CD4-positive, alpha-beta T cell treated with Interleukin-17A for 4 hours (primary cell): ENCODE measurements around the gene KAT14.
"Not testable (repeated sequence)": the region's sequence is repeated elsewhere in the genome, so short reads cannot be mapped to it uniquely, and the experiment has no call there.

Experiments
- DNase-seq: peaks from one replicate; pipeline ENCODE4 v3.0.0-alpha.2; 2020; ENCODE audit warnings: mixed read lengths

Gene KAT14

GRCh38 chr20:18156045-18156444, 18.4 kb downstream of the KAT14 start:
- DNase-seq = no peak

DNA sequence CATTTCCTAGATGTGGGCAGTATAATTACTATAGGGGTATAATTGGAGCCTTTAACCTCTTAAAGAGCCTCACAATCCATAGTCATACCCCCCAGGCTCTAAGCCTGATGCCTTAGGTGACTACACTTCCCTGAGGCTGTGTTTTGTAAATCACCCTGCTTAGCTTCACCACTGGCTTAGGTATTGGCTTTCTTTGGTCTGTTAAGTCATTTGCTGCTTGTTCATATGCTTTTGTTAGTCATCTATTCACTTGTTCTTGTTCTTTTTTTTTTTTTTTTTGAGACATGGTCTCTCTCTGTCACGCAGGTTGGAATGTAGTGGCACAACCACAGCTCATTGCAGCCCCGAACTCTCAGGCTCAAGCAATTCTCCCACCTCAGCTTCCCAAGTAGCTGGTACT, 26.7 kb downstream of the KAT14 start:
- DNase-seq = no peak

DNA sequence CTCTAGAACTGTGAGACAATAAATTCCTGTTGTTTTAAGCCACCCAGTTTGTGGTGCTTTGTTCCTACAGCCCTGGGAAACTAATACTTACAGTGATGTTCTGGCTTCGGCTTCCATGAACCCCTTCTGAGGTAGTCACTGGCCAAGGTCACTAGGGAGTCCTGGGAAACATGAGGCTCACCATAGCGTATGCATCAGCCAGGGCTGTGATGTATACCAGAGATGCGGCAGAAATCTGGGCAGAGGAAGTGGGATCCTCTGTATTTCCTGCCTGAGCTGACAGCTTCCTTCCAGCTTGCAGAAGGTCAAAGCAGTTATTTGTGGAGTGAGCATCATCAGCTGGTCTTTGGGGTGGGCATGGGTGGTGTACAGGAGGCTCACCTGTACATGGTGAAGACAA, 27.9 kb downstream of the KAT14 start:
- DNase-seq = no peak

DNA sequence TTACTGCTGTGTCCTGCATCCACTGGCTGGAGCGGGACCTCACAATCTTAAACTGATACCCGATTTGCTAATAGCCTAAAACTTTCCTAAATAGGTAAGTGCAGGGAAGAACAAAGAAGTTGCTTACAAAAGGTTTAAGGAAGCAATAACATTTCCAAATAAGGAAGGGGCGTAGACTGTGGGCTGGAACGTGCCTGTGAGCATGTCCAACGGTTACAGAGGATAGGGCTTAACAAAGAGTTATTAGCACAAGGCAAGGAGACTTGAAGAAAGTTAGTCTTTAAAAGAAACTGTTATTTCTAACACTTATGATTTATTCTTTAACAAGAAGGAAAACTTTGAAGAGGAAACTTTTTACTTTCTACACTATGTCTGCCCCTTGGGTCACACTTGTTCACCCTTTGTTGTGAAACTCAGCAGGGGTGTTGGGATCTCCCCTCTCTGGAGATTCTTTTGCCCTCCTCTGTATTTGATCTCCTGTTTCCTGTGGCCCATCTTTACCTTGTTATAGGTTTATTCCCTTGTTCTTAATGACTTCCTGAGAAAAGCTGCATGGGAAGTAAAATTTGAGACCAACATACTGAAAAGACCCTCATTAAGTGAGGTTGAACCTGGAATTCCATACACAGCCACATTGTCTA, 28.7 kb downstream of the KAT14 start:
- DNase-seq = no peak

DNA sequence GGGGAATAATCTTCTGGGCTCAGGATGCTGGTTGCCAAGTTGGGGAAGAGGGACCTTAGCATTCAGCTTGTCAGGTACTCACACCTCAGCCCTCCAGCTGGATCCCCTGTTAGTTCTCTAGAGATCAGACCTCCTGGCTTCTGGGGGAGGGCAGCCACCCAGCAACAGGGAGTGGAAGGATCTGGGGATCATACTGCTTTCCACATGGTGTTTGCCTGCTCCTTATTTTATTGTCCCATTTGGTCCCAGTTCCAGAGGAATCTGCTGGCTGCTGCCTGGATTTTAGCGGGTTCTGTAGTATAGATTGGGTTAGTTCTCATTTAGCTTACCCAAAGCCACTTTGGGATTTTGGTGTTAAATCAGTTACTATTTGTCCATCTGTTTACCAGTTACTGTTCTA, 29.3 kb downstream of the KAT14 start:
- DNase-seq = no peak

DNA sequence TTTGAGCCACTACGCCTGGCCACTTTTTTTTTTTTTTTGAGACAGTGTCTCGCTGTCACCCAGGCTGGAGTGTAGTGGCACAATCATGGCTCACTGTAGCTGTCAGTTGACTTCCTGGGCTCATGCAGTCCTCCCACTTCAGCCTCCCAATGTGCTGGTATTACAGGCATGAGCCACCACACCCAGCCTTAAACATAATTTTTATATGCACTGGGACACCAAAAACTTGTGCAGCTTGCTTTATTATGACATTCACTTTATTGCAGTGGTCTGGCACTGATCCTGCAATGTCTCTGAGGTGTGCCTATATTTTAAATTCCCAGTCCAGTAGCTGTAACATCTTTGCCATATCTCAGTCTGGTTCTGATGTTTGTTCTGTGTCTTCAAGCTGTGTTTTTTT, 34.7 kb downstream of the KAT14 start:
- DNase-seq = no peak

DNA sequence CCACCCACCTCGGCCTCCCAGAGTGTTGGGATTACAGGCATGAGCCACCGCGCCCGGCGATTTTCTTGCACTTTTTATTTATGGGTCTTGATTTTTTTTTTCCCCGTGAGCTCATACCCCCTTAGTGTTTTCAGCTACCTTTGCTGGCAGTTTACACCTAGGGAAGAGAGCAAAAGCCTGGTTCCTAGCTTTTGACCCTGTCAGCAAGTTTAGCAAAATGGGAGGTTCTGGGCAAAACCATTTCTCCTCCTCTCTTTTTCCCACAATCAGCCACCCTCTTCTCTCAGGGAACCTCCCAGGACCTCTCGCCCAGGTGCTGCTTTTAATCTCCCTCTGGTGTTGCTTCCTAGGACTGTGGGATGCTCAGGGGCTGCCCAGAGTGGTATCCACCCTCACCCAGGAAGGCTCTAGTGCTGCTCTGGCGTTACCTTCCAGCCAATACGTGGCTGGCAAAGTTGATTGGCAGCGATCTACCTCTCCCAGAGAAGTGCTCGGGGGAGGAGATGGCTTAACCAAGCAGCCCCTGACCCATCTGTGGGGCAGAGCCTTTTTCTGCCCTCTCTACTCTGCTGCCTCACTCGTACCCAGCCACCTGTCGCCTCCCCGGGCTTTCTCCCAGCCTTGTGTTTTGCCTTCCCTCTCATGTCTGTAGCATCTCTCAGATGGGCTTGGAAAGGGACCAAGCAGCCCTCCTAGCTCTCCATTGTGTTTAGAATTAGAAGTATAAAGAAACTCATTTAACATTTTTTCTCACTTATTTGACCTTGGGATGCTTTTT, 37.4 kb downstream of the KAT14 start:
- DNase-seq = no peak

DNA sequence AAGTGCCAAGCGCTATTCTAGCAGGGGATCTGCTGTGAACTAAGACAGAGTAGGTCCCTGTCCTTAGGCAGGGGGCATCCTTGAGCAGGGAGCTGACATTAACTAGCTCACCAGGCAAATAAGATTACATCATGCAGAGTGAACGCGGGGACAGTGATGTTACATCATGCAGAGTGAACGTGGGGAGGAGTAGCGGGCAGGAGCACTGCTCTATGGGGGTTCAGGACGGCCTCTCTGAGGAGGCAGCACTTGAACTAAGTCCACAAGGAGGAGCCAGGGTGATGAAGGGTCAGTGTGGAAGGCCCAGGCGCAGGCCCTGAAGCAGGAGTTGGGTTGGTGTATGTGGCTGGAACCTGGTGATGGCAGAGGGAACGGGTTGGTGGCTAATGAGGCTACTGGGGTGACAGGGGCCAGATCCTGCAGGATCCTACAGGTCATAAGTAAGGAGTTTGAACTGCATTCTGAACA, 38.7 kb downstream of the KAT14 start:
- no peak for DNase-seq

DNA sequence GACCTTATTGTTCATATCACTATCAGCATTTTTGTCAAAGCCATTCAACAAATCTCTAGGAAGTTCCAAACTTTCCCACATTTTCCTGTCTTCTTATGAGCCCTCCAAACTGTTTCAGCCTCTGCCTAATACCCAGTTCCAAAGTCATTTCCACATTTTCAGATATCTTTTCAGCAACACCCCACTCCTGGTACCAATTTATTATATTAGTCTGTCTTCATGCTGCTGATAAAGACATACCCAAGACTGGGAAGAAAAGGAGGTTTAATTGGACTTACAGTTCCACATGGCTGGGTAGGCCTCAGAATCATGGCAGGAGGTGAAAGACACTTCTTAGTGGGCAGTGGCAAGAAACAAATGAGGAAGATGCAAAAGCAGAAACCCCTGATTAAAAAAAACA, 42.7 kb downstream of the KAT14 start:
- DNase-seq = not testable (repeated sequence)

DNA sequence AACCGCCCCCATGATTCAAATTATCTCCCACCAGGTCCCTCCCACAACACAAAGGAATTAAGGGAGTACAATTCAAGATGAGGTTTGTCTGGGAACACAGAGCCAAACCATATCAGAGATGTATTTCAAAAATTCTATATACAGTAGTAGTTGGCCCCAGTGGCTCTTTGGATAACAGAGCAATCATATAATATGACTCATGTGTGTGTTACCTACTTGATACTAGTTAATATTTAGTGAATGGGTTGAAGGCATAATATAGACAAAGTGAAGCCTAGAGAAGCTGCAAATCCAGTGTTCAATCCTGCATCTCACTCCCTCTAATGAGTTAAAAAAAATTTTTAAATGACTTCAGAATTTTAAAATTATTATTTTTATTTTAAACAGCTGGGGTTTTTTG, 43.2 kb downstream of the KAT14 start:
- no peak for DNase-seq

DNA sequence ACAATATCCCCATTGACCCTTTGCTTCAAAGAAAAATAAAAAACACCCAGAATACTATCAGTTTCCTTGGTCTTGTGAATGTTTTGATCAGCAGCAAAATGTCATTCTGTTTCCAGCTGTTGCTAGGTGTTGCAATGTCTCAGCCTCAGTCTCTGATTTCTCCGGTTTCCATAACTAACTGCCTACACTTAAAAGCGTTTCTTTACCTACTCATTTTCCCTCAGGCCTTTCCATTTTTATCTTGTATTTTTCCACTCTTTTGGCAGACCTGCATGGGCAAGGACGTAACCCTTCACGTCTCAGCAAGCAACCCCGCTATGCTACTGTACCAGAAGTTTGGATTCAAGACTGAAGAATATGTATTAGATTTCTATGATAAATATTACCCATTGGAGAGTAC, 49.4 kb downstream of the KAT14 start:
- no peak for DNase-seq

DNA sequence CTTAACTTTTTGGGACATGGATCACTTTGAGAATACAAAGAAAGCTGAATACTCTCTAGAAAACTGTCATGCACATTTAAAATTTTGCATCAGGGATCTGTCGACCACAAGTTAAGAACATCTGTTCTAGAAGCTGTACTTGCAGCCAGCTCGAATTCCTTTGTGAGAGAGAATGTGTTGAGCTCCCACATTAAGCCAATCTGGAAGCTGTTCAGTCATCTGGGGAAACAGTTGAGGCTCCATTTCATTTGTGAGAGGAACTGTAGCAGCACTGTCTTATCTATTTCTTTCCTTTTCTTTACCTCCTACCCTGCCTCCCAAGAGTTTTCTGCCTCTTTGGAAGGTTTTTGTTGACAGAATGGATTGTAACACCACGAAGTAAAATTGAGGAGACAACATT, 50.8 kb downstream of the KAT14 start:
- no peak for DNase-seq

- DNase-seq = no peak
These were observed 52.9 kb downstream of the KAT14 start for GRCh38 chr20:18190338-18191233.

DNA sequence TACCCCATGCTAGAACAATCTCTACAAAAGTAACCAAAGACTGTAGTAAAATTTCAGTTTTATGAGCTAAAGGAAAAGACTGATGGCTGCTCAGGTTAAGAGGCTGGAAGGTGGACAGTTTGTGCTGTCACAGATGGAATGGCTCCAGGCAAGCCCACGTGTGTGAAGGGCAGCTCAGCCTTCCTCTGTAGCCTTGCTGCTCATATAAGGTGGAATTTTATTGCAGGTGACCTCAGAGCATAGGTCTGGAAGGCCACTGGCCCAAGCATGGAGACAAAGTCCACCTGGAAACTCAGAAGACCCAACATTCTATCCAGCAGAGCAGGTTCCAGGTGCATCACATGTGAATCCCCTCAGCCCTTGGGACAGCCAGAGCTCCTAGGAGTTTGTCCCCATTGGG, 53.6 kb downstream of the KAT14 start:
- no peak for DNase-seq

GRCh38 chr20:18194461-18194860, 56.8 kb downstream of the KAT14 start:
- DNase-seq = not testable (repeated sequence)

DNA sequence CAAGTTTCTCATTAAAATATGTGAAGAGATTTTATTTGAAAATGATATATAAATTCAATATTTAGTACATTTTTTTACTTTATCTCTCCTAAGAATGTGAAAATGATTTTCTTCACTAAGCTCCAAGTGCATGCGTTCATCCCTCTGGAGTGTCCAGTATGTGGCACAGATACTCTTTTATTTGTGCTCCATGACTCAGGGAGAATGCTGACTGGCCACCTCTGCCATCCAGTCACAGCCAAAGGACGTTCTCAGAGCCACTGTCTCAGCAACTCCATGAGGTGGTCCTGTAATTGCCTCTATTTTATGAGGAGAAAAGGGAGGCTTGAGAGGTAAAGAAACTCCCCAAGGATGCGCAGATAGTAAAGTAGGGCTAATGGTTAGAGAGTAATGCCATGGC, 58.3 kb downstream of the KAT14 start:
- DNase-seq = no peak

DNA sequence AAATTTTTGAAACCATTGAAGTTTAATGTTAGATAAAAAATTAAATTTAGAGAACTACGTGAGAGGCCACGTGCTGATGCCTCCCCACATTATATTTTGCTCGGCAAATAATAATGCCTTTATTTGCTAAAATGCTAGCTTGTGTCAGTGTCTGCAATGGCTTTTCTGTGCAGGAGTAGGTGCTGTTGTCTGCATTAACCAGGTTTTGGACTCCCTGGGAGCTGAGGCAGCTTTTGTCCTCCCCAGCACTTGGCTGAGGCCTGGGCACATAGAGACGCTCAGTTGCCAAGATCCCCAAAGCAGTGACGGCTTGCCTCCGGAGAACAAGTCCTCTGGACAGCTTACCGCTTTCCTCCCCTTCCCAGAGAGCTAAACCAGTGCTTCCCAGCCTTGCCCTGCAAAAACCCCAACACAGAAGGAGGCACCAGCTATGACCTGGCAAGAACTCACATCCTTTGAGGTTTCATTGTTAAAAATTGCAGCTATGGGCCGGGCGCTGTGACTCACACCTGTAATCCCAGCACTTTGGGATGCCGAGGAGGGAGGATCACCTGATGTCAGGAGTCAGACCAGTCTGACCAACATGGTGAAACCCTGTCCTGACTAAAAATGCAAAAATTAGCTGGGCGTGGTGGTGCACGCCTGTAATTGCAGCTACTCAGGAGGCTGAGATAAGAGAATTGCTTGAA, 59.9 kb downstream of the KAT14 start:
- DNase-seq = no peak

GRCh38 chr20:18202966-18203365, 65.3 kb downstream of the KAT14 start:
- DNase-seq = no peak

- DNase-seq = not testable (repeated sequence)
These were observed 66.0 kb downstream of the KAT14 start for GRCh38 chr20:18203700-18204099.

- no peak for DNase-seq
These were observed 75.3 kb downstream of the KAT14 start for GRCh38 chr20:18213002-18213401.

DNA sequence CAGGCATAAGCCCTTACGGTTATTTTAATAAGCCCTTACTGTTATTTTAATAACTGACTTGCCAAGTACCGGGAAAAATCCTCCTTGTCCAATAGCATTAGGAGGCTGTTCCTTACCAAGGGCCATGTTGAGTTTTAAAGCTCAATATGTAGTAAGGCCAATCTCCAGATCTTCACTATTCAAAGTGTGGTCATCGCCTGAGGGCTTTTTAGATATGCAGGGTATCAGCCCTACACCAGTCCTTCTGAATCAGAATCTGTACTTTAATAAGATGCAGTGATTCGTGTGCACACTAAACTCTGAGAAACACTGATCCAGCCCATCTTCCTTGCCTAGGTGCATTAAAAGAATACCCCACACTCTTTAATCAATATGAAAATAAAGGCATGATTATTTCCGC, 77.9 kb downstream of the KAT14 start:
- DNase-seq = no peak

- DNase-seq = no peak
These were observed 80.6 kb downstream of the KAT14 start for GRCh38 chr20:18218280-18218679.

DNA sequence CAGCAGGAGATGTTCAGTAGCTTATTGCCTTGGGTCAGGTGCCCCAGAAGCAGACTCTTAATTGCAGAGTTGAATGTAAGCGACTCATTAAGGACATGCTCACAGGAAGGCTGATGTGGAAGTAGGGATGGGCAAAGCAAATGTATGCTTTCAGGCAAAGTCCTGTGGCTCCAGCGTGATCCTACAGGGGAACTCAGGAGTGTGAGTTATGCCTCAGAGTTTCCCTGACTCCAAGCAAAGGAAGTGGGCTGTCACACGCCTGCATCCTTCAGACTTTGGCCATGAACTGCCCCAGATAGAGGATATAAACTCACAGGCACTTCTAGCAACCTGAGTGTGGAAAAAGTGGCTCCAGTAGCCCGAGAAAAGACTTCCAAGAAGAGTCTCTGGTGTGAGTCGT, 85.7 kb downstream of the KAT14 start:
- no peak for DNase-seq
